ENCODE data around the gene FAM89A. TPM values are rescaled to one million over a fixed set of nuclear protein-coding genes. Genes with fewer than 3 reads are reported as not detected.

The FAM89A gene
- total RNA-seq, 1 experiment from 2014 or later = 1.5 TPM

GRCh38 chr1:231045286-231045685 lies 5.2 kb upstream of the FAM89A start:
- Histone ChIP-seq H3K23me2 (ENCODE audit: insufficient read length, low read depth, low read length, poor library complexity, severe bottlenecking) (peaks cover 7% of the 10 kb centered on the region), H3K4me1 (ENCODE audit: insufficient read depth, low read length) (no peaks in the 10 kb centered on the region), H2AK5ac (ENCODE audit: insufficient read length, low read length) (no peak overlapping the region), H3K9me3 (ENCODE audit: control insufficient read depth, low read depth, low read length) (peaks cover 8% of the 10 kb centered on the region), H3K79me2 (ENCODE audit: insufficient read depth, low read length) (no peaks in the 10 kb centered on the region), H3K23ac (ENCODE audit: insufficient read length, low read depth, low read length) (no peak overlapping the region), H2BK5ac (ENCODE audit: insufficient read length, low read length) (no peak overlapping the region), H3K18ac (ENCODE audit: insufficient read length, low read depth, low read length) (no peak overlapping the region), H4K8ac (replicated peaks; ENCODE audit: insufficient read length, low read depth, low read length) (no peak overlapping the region), H2BK20ac (ENCODE audit: low read depth, low read length, poor library complexity, severe bottlenecking) (no peak overlapping the region), H3K4ac (ENCODE audit: low read depth, low read length) (no peak overlapping the region), H2BK15ac (ENCODE audit: low read depth, low read length) (no peak overlapping the region), H3K56ac (ENCODE audit: insufficient read length, low read depth, low read length) (no peak overlapping the region), H3K9ac (ENCODE audit: extremely low read depth, insufficient read length, low read length) (no peak overlapping the region), H2AFZ (ENCODE audit: low read length) (no peak overlapping the region), H3K4me2 (ENCODE audit: insufficient read depth, insufficient read length, low read length) (no peak overlapping the region), H2BK12ac (ENCODE audit: insufficient read length, low read depth, low read length) (no peak overlapping the region), H3K27me3 (ENCODE audit: insufficient read depth, low read length) (peaks cover 27% of the 10 kb centered on the region; the same call in 1 of the 2 replicates), H4K5ac (ENCODE audit: insufficient read length, low read depth, low read length) (no peak overlapping the region), H3K79me1 (ENCODE audit: insufficient read depth, low read depth, low read length, poor library complexity, severe bottlenecking) (no peaks in the 10 kb centered on the region), H4K91ac (ENCODE audit: insufficient read length, low read depth, low read length) (no peak overlapping the region), H2BK120ac (ENCODE audit: low read depth, low read length, poor library complexity, severe bottlenecking) (no peak overlapping the region), H3K27ac (ENCODE audit: insufficient read length, low read depth, low read length) (no peak overlapping the region), H4K20me1 (ENCODE audit: control insufficient read depth, insufficient read depth, insufficient read length) (no peaks in the 10 kb centered on the region), H3T11ph (ENCODE audit: low read length) (no peak overlapping the region), H3K14ac (ENCODE audit: insufficient read depth, low read length) (no peak overlapping the region)
- Mint-ChIP-seq H3K36me3 (ENCODE audit: insufficient read depth in 1 of 3, low read depth in 3 of 3) (no peaks in the 10 kb centered on the region; a peak in 1 of 7 replicates), H3K27me3 (ENCODE audit: low read depth) (peaks cover 98% of the 10 kb centered on the region), H3K27ac (no peak overlapping the region), H3K9me3 (peaks cover 7 to 8% of the 10 kb centered on the region in 2 experiments; a peak in 4 of 5 replicates), H3K4me1 (peaks cover 10 to 11% of the 10 kb centered on the region in 2 experiments), H3K4me3 (no peak overlapping the region)
- TF ChIP-seq CTCF (conservative IDR thresholded peaks at IDR 0.05) = no peak
- DNase-seq = no peak
